GM12874 (cell line): Measurements from ENCODE around the gene RNF4.
A peak's percentile ranks its signal among the peaks of the same experiment; 100 is the strongest.

Experiments used
- TF ChIP-seq, protein P1 (sequence below): IDR thresholded peaks from 2 replicates; pipeline ENCODE4 v1.5.1; 2011; ENCODE audit warnings: low read depth, mild to moderate bottlenecking, control low read depth, low read length, moderate library complexity; ENCODE audit not compliant: insufficient read depth

RNF4 gene

DNA sequence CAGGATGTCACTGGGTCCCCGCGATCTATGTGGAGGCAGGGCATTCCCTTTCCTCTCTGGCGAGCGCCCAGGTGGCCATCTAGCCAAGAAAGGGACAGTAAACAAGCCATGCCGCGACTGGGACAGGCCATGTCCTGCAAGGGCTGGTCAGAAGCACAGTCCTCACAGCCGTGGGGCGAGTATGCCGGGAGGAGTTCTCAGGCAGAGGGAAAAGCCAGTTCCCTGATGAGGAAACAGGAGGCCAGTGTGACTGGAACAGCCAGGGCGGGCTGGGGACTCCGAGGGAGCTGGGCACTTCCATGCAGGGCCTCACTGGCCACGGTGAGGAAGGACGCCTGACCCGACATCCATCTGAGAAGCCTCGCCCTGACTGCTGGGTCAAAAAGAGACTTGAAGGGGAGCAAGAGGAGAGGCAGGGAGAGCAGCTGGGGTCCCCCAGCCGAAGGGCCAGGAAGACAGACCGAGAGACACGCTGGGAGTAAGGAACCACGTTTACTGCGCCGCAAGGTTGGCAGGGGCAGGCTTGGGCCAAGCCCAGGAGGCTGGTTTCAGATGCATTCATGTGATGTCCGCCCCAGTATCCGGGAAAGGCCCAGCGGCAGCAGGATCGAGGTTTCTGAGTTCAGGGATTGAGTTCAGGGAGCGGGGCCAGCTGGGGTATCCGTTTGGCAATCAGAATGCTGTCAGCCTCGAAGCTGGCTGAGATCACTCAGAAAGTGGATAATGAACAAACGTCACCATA lies 35.1 kb upstream of the RNF4 start:
- TF ChIP-seq, protein P1, sequence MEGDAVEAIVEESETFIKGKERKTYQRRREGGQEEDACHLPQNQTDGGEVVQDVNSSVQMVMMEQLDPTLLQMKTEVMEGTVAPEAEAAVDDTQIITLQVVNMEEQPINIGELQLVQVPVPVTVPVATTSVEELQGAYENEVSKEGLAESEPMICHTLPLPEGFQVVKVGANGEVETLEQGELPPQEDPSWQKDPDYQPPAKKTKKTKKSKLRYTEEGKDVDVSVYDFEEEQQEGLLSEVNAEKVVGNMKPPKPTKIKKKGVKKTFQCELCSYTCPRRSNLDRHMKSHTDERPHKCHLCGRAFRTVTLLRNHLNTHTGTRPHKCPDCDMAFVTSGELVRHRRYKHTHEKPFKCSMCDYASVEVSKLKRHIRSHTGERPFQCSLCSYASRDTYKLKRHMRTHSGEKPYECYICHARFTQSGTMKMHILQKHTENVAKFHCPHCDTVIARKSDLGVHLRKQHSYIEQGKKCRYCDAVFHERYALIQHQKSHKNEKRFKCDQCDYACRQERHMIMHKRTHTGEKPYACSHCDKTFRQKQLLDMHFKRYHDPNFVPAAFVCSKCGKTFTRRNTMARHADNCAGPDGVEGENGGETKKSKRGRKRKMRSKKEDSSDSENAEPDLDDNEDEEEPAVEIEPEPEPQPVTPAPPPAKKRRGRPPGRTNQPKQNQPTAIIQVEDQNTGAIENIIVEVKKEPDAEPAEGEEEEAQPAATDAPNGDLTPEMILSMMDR, result no peak

DNA sequence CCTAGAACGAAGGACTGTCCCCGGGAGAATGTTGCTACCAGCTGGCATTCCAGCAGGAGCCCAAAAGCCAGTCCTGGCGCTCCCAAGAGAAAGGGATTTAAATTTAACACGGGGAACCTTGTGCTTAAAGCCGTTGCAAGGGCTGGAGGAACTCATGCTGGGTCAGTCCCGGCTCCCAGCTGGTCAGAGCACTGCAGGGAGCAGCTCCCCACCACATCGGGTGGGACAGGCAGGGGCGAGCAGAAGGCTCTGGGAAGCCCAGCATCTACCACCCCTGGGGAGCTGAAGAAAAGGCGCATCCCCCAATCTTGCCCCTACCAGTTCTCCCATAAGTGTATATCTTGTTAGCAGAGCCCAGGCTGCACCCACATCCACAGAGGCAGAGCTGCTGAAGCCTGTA lies 34.5 kb upstream of the RNF4 start:
- TF ChIP-seq, protein P1, result no peak

DNA sequence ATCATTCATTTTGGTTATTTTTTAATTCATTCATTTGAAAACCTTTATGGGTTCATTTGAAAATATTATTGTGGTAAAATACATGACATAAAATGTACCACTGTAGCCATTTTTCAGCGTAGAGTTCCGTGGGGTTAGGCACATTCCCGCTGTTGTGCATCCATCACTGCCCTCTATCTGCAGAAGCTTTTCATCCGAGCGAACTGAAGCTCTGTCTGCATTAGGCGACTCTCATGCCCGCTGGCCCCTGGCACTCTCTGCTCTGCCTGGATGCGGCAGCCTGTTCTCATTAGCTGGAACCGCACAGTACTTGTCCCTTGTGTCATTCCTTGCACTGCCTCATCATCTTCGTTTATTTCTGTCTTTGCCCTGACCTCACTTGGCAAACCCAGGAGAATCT lies 32.6 kb upstream of the RNF4 start:
- TF ChIP-seq, protein P1, result 0 out of 2 replicates have a peak, but pooled peaks have one; percentile 2

DNA sequence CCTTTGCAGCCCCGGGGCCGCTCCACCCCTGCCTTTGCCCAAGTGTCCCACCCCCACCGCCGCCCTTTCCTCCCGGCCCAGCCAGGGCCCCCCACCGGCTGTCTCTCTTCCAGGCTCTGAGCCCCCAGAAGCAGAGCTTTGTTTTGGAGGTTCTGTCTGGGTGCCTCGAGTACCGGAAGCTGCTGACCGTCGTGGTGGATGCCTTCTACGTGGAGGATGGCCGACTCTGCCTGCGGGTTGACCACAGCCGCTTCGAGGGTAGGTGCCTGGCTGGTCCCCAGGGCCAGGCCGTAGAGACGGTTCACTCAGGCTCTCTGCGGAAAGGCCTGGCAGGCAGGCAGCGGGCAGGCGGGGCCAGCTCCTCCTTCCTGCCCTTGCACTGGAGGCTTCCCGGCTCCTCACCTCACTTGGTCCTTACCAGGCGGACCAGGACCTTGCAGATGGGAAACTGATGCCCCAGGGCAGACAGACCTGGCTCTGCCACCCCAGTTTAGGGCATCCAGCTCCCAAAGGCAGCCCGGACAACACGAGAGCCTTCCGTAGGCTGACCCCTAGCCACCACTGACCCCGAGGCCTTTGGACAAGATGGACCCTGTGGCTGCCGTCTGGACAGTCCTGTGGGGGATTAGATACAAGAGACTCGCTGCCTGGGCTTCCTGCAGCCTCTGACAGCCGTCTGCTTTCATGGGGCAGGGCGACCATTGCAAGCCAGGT lies 32.0 kb upstream of the RNF4 start:
- TF ChIP-seq, protein P1, result no peak

DNA sequence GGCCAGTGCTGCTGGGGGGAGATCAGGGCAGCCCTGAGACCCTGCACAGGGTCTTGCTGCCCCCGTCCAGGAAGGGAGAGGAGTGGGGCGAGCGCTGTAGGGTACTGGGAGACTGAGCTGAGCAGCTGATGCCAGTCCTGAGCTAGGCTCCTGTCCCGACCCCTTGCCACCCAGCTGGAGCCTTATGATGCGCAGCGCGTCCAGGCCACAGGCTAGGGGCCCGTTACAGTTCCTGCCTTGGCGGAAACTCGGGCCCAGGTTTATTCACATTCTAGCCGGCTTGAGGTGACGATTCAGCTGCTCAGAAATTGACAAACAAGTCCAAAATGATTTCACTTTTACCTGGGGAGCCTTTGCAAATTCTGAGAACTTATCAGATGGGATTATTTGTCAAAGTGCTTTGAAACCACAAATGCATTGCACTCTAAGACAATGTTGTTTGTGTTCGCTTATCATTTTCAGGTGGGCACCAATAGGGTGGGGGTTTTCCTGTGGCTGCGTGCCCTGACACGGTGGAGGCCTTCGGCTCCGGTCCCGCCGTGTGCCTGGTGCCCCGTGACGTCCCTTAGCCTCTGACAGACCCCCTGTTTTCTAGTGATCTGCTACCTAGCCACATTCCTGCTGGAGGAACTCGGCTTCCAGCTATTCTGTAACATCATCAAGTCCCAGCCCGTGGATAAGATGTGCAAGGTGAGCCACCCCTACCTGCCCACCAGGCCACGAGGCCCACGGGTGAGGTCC lies 31.3 kb upstream of the RNF4 start:
- TF ChIP-seq, protein P1, result no peak

DNA sequence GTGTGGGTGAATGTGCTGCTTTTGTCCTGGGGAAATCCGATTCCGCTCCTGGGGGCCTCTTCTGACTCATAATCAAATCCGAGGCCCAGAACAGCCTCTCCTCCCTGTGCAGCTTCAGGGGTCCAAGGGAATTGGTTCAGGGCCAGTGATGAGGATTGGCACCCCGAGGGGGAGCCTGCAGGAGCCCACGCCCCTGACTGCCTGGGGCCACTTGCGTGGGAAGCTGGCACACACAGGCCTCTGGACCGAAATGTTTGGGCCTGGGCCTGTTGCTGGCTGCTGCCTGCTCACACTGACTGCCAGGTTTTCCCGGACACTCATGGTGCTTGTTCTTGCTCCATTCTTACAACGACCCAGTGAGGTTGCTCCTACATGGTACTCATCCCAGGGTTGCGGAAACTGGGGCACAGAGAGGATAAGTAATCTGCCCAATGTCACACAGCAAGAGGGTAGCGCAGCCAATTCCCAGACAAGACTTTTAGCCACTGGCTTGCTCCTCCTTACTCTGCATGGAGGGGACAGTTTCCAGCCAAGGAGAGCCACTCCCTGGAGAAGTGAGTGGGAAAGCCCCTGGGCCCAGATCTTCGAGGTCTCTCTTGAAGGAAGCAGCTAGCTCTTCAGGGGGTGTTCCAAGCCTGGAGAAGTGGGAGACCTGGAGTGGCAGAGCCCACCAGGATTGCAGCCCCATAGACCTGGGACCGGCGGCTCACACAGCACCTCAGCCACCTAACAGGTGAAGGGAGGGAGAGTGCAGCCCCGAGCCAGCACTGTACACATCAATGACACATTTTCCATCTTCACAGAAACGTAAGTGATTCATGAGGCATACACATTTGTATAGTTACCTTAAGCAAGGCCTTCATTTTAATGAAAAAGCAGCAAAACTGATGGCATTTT lies 29.8 kb upstream of the RNF4 start:
- TF ChIP-seq, protein P1, result no peak
